Breast epithelium (tissue), 3 donors: Measurements from ENCODE around the gene GET4.

Source experiments
- CTCF ChIP-seq, 3 donors: fragments of 450-650 bp; IDR thresholded peaks; one replicate each; pipeline ENCODE4 v1.5.1; 2016 to 2017; ENCODE audit warnings: antibody characterized with exemption in 3 of 3, mild to moderate bottlenecking in 3 of 3, moderate library complexity in 3 of 3
- POLR2A ChIP-seq: fragments of 450-650 bp; IDR thresholded peaks from one replicate; pipeline ENCODE4 v1.6.1; 2016; ENCODE audit warnings: antibody characterized with exemption, mild to moderate bottlenecking, moderate library complexity
- POLR2AphosphoS5 ChIP-seq, 3 donors: sonication (generic); formaldehyde crosslinking; IDR thresholded peaks; one replicate each; pipeline ENCODE4 v1.6.1; 2017; ENCODE audit warnings: antibody characterized with exemption in 3 of 3

- TF ChIP-seq CTCF (IDR thresholded peaks at IDR 0.05) (no peak), POLR2A (no peak), POLR2AphosphoS5 (IDR thresholded peaks at IDR 0.05) (no peak)
Measured at GRCh38 chr7:910441-910861, 34.1 kb downstream of the GET4 start.
